DND-41 (cell line): Measurements from ENCODE around the gene RBFOX1.

Experiments used
- ATAC-seq: fragments of 200-7000 bp; cut with Tn5 transposase; 3 replicates; pipeline ENCODE4 v1.9.1; 2021; ENCODE audit warnings: low read depth; ENCODE audit not compliant: insufficient read depth
- DNase-seq: peaks from one replicate; pipeline ENCODE4 v3.0.0-alpha.2; 2020
- H2AFZ ChIP-seq: 2 replicates; pipeline ENCODE4 v1.6.0; 2012; ENCODE audit warnings: low read depth, low read length
- H3K27ac ChIP-seq: 2 replicates; pipeline ENCODE4 v1.5.1; 2012; ENCODE audit warnings: low read length, inconsistent platforms
- H3K27me3 ChIP-seq: fragments of 200-600 bp; sonication (generic); 2 replicates; pipeline ENCODE4 v1.6.0; 2012; ENCODE audit warnings: low read length, mild to moderate bottlenecking, inconsistent platforms; ENCODE audit not compliant: insufficient read depth, poor library complexity
- H3K36me3 ChIP-seq: 2 replicates; pipeline ENCODE4 v1.5.1; 2012; ENCODE audit warnings: low read length, inconsistent platforms; ENCODE audit not compliant: insufficient read depth
- H3K4me1 ChIP-seq: 2 replicates; pipeline ENCODE4 v1.5.1; 2012; ENCODE audit warnings: mild to moderate bottlenecking, low read length; ENCODE audit not compliant: insufficient read depth
- H3K4me2 ChIP-seq: 2 replicates; pipeline ENCODE4 v1.6.0; 2012; ENCODE audit warnings: mild to moderate bottlenecking, moderate library complexity, low read length, inconsistent platforms; ENCODE audit not compliant: insufficient read depth
- H3K4me3 ChIP-seq, 2 experiments: fragments of 200-600 bp in 1 of 2; shearing (Covaris generic) in 1 of 2; 2 replicates each; pipeline ENCODE4 v1.5.1; 2012 to 2016; ENCODE audit warnings: inconsistent platforms in 2 of 2, low read length in 2 of 2, mild to moderate bottlenecking in 2 of 2, low read depth in 1 of 2, moderate library complexity in 1 of 2
- H3K79me2 ChIP-seq: 2 replicates; pipeline ENCODE4 v1.6.0; 2012; ENCODE audit warnings: low read length, inconsistent platforms; ENCODE audit not compliant: insufficient read depth
- H3K9ac ChIP-seq: 2 replicates; pipeline ENCODE4 v1.6.0; 2012; ENCODE audit warnings: low read depth, mild to moderate bottlenecking, inconsistent platforms, low read length, moderate library complexity
- H3K9me3 ChIP-seq: 2 replicates; pipeline ENCODE4 v1.5.1; 2012; ENCODE audit warnings: low read length, moderate library complexity, mild to moderate bottlenecking, inconsistent platforms; ENCODE audit not compliant: insufficient read depth, severe bottlenecking
- H4K20me1 ChIP-seq: 2 replicates; pipeline ENCODE4 v1.6.0; 2012; ENCODE audit warnings: low read length; ENCODE audit not compliant: insufficient read depth
- EZH2 ChIP-seq: IDR thresholded peaks from 3 replicates; pipeline ENCODE4 v1.6.1; 2012; ENCODE audit warnings: borderline replicate concordance, low read depth, mild to moderate bottlenecking, moderate library complexity, low read length, inconsistent platforms; ENCODE audit not compliant: severe bottlenecking
- TF ChIP-seq, protein P1 (sequence below): IDR thresholded peaks from 2 replicates; pipeline ENCODE4 v1.5.1; 2012; ENCODE audit warnings: borderline replicate concordance, low read length, moderate library complexity, mild to moderate bottlenecking; ENCODE audit not compliant: poor library complexity, severe bottlenecking; ENCODE audit errors: extremely low read depth

Gene RBFOX1

DNA sequence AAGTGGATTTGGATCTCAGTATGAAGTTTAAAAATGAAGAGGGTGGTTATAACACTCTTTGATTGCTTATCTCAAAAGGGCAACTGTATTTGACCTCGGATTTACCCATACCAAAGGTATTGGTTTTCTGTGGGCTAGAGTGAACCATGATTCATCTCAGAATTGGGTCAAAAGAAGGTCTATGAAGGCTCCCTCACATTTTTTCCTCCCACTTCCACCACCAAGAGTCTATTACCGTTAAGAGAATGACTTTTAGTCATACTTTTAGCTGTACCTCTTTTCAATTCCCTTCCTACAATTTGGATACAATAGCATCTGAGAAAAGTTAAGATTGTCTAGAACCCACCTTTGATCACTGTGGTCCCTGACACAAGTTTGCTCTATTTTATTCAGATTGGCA, 280.9 kb downstream of the RBFOX1 start:
- Histone ChIP-seq H3K4me1 (no peaks in the 10 kb centered on the region), H3K27ac (no peak overlapping the region), H4K20me1 (no peaks in the 10 kb centered on the region), H3K79me2 (no peaks in the 10 kb centered on the region), H3K9ac (no peak overlapping the region), H3K9me3 (no peaks in the 10 kb centered on the region), H2AFZ (no peak overlapping the region), H3K4me2 (no peak overlapping the region), H3K27me3 (no peaks in the 10 kb centered on the region), H3K36me3 (no peaks in the 10 kb centered on the region), H3K4me3 (no peak overlapping the region)
- no peak for TF ChIP-seq EZH2
- TF ChIP-seq, protein P1, sequence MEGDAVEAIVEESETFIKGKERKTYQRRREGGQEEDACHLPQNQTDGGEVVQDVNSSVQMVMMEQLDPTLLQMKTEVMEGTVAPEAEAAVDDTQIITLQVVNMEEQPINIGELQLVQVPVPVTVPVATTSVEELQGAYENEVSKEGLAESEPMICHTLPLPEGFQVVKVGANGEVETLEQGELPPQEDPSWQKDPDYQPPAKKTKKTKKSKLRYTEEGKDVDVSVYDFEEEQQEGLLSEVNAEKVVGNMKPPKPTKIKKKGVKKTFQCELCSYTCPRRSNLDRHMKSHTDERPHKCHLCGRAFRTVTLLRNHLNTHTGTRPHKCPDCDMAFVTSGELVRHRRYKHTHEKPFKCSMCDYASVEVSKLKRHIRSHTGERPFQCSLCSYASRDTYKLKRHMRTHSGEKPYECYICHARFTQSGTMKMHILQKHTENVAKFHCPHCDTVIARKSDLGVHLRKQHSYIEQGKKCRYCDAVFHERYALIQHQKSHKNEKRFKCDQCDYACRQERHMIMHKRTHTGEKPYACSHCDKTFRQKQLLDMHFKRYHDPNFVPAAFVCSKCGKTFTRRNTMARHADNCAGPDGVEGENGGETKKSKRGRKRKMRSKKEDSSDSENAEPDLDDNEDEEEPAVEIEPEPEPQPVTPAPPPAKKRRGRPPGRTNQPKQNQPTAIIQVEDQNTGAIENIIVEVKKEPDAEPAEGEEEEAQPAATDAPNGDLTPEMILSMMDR: no peak
- DNase-seq (no peak), ATAC-seq (no peak)

DNA sequence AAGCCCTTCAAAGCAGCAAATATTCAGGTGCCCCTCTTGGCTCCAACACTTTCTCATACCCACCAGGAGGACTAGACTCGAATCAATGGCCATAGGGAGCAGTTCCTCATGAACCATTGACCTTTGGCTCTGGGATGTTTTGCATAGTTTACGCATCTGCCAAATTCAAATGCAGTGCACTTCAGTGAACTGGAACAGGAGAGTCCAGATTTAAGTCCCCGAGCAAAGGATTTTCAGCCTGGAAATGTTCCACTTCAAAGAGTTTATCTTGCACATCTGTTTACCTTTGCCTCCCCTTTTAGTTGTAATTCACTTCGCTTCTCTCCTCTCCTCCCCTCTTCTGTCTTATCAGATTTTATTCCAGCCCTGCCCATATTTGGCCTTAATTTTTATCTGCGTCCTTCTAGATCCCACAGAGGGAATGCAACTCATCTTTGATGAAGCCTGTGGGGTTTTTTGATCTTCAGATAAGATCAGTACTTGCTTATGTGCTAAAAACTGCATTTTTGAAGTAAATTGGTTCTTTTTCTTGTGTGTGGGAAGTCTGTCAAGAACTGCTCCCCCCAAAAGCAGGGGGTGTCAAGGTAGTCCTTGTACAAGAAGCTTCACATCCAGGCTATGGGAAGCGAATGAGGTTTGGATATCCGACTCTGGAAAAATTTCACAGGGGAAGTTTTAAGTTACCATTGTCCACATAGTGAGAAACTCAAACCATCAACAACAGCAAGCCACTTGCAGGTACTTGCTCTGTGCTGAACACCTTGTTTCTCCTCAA, 281.6 kb downstream of the RBFOX1 start:
- no peak overlapping the region for H3K27ac ChIP-seq
- H2AFZ ChIP-seq: no peak overlapping the region
- DNase-seq (no peak), ATAC-seq (no peak)
- no peak overlapping the region for H3K9ac ChIP-seq
- H3K4me3 ChIP-seq: no peak overlapping the region
- H3K4me1 ChIP-seq: no peaks in the 10 kb centered on the region
- no peaks in the 10 kb centered on the region for H4K20me1 ChIP-seq
- no peak for TF ChIP-seq EZH2
- TF ChIP-seq, protein P1: no peak
- no peaks in the 10 kb centered on the region for H3K9me3 ChIP-seq
- H3K27me3 ChIP-seq: no peaks in the 10 kb centered on the region
- no peaks in the 10 kb centered on the region for H3K79me2 ChIP-seq
- no peak overlapping the region for H3K4me2 ChIP-seq
- H3K36me3 ChIP-seq: no peaks in the 10 kb centered on the region

DNA sequence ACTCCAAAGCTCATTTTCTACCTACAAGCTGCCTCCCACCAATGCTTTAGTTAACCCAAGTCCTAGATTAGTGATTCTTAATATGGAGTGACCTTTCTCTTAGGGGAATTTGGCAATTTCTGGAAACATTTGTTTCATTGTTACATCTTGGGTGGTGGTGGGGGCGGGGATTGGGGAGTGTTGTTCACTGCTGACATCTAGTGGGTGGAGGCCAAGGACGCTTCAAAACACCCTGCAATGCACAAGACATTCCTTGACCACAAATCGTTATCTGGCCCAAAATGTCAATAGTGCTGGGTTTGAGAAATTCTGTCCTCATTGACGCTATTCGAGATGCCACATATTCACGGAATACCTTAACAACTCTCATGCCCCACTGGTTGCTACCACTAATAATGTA, 282.9 kb downstream of the RBFOX1 start:
- Histone ChIP-seq H3K79me2 (no peaks in the 10 kb centered on the region), H3K27ac (no peak overlapping the region), H3K4me3 (no peak overlapping the region), H3K4me2 (no peak overlapping the region), H3K36me3 (no peaks in the 10 kb centered on the region), H3K4me1 (no peaks in the 10 kb centered on the region), H3K27me3 (no peaks in the 10 kb centered on the region), H3K9ac (no peak overlapping the region), H4K20me1 (no peaks in the 10 kb centered on the region), H2AFZ (no peak overlapping the region), H3K9me3 (no peaks in the 10 kb centered on the region)
- TF ChIP-seq EZH2: no peak
- TF ChIP-seq, protein P1: peak; percentile 31
- ATAC-seq: no peak
- no peak for DNase-seq
